HG03439 (cell line): ENCODE data around the gene DIPK1B.

Source experiments
- ATAC-seq: cut with Tn5 transposase; IDR thresholded peaks from one replicate; pipeline ENCODE4 v1.9.1; 2021; ENCODE audit warnings: mild to moderate bottlenecking, moderate library complexity; ENCODE audit not compliant: unreplicated experiment

DIPK1B gene

GRCh38 chr9:136733611-136734010 lies 21.2 kb downstream of the DIPK1B start:
- no peak for ATAC-seq

DNA sequence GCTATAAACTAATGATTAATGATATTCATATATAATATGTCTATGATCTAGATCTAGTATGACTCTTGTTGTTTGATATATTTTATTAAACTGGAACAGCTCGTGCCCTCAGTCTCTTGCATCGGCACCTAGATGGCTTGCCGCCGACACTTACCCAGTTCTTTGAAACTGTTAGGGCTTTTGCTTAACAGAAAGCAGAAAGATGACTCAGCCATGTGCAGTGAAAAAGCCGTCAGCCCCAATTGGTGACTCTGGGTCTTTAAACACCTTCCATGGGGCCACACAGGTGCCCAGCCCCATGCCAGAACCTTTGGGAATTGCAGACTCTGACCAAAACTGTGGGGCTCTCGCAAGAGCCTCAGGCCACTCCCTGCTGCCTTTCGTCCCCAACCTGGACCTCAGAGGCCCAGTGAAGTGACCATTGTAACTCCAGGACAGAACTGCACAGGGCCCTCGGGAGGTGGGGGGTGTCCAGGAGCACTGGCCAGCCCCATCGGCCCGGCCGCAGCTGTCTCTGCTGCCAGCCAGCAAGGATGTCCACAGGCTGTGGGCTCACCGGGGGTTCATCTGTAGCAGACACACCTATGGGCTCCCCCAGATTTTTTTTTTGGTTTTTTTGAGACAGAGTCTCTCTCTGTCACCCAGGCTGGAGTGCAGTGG lies 22.6 kb downstream of the DIPK1B start:
- ATAC-seq: no peak

DNA sequence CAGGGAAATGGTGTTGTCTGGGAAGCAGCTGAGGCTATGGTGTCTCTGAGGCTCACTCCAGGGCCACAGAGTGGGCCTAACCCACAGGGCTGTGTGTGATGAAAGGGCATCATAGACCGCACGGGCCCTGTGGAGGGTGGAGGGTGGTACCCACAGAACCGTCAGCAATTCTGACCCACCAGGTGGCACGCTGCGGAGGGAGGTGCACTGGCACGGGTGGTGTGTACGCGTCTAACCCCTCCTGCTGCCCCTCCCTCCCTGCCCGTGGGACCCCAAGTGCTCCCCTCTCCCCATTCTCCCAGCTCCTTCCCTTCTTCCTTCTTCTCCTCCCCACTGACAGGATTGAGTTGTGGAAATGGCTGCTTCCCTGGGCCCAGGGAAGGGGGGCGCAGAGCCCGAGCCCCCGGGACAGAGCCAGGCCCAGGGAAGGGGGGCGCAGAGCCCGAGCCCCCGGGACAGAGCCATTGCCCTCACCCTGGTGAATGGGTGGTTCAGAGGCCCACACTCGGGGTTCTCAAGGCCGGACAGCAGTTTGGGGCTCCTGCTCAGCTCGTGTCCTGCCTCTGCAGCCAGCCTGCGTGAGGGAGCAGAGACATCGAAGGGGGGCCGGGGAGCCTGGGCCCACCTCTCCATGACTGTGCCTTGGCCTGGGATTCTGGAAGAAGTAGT lies 23.6 kb downstream of the DIPK1B start:
- no peak for ATAC-seq

- no peak for ATAC-seq
Measured at GRCh38 chr9:136738960-136739359, 26.6 kb downstream of the DIPK1B start.

DNA sequence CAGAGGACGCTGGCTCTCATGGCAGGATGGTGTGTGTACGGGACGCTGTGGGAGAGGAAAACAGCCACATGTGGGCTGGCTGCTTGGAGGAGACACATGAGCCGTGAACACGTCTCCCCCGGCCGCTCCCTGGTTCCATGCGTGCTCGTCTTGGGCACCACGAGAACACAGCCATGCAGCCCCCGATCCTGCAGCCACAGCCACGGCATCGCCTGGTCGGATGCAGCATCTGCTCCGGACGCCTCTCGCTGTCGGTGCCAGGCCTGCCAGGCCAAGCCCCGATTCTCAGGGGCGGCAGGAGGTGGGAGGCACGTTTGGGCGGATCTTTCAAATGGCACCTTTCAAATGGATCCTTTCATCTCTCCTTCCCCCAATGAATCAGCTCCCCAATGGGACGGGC lies 27.1 kb downstream of the DIPK1B start:
- no peak for ATAC-seq

GRCh38 chr9:136740069-136740468 lies 27.7 kb downstream of the DIPK1B start:
- ATAC-seq: no peak

GRCh38 chr9:136740491-136740890 lies 28.1 kb downstream of the DIPK1B start:
- ATAC-seq: no peak

DNA sequence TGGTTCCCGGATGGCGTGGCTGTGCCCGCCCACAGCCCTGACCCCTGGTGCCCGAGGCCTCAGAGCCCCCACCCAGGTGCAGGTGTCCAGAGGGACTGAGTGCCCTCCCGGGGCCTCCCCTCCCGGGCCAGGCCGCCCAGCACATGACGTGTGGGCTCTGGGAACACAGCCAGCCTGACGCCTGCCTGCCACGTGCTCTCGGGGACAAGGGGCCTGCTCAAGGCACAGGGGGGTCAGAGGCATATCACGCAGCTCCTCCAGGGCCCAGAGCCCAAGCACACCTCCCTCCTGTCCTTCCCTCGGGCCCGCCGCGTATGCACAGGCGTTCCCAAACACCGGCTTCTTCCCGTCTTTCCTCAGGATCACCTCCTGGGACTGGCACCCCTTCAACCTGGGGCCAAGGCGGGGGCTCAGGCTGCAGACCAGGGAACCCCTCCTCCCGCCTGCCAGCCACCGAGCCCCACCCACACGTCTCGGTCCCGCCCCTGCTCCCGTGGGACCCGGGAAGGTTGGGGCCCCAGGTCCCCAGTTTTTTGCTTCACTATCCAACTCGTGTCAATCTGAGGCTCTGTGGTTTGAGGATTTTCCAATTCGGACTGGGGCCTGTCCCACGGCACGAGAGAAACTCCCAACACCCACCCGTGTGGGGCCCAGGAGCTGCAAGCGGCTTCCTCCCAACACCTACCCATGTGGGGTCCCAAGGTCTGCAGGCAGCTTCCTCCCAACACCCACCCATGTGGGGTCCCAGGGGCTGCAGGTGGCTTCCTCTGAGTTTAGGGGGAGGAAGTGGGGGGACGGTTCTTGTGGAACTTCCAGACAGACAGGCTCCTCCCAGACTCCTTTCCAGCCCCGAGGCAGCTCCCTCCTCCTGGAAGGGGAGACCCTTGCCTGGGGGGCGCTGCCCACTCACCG lies 28.9 kb downstream of the DIPK1B start:
- ATAC-seq: no peak

DNA sequence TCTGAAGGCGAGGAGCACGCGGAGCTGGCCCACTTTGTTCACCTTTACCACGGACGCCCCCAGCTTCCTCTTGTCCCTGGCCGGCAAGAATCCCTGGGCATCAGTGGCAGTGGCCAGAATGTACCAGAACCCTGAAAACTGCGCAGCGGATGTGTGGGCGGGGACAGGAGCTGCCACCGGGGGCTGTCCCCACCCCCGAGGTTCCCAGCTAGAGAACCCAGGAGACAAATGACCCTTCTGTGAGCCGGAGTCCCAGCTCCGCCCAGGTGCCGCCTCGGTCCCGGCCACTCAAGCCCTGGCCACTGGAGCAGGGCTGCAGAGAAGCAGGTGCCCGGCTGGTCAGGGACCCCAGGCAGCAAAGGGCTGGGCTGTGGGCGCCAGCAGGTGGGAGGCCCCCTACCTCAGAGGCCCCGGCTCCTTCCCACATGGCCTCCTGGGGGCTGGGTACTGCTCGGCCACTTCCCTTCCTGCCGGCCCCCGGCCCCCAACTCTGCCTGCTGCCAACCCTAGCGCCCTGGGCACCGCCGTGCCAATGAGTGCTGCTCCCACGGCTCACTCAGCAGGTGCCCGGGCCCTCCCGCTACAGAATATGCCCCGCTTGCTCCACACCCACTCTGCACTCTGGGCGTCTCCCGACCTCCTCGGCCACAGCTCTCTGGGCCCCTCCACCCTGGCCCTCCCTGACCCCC lies 29.7 kb downstream of the DIPK1B start:
- ATAC-seq: no peak

DNA sequence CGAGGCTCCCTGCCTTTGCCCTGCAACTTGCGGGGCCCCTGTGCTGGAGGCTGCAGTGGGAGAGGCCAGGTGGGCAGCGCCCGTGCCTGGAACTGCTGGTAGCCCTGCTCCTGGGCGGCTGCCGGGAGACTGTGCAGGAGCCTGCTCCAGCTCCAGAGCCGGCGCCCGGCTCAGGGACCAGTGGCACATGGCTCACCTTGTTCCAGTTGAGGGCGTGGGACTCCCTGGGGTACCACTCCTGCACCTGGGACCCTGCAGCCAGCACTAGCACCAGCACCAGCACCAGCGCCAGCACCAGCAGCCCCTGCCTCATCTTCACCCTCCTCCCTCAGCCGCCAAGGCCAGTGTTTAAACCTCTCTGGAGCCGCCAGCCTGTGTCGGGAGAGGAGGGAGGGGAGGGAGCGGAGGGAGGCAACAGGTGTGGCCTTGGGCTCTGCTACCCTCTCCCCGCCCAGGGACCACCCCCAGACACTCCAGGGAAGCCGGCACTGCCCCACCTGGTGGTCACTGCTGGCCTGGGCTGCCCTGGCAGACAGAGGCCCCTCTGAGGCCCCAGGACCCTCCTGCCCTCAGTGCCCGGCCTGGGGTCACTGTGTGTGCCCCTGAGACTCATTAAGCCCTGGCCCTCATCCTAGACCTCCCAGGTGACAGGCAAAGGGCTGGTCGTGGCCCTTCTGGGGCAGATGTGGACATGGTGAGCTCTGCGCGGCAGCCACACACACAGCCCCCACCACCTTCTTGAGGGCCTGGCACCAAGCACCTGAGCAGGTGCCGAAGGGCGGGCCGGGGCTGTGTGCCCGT lies 30.4 kb downstream of the DIPK1B start, which contains the start of gene LCN10:
LCN10 (minus strand) TSS at position 350 of the 801 bp plus-strand sequence; CDS start at position 313, 37 bp downstream.
- no peak for ATAC-seq

GRCh38 chr9:136743639-136744211 lies 31.4 kb downstream of the DIPK1B start:
- ATAC-seq: no peak

- no peak for ATAC-seq
Measured at GRCh38 chr9:136744773-136745172, 32.4 kb downstream of the DIPK1B start.

DNA sequence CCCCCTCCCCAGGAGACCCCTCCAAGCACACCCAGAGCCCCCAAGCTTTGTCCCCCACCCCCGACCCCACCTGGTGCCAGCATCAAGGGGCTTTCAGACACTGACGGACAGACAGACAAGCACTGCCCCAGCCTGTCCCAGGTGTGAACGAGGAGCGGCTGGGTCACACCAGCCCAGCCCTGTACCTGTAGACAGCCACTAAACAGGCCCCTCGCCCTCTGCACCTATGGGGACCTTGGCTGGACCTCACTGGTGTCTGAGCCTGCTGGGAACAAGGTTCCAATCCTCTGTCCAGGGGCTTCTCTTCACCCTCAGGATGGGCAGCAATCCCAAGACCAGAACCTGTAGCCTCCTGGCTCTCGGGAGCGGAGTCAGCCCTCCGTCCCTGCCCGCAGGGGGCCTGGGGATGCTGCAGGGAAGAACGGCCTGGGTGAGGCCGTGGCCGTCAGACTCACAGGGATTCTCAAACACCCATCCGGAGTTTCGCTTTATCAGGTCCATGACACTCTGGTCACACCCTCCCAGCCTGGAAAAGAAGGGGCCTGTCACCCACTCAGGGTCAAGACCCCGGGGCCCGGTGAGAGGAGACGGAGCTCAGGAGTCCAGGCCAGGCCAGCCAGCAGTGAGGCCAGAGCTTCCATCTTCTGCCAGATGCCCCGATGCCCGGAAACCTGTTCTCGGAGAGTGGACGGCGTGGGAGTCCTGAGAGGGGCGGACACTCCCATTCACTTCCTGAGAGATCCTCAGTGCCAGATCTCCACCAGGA lies 33.2 kb downstream of the DIPK1B start:
- no peak for ATAC-seq

- no peak for ATAC-seq
Measured at GRCh38 chr9:136746155-136746490, 33.8 kb downstream of the DIPK1B start.

DNA sequence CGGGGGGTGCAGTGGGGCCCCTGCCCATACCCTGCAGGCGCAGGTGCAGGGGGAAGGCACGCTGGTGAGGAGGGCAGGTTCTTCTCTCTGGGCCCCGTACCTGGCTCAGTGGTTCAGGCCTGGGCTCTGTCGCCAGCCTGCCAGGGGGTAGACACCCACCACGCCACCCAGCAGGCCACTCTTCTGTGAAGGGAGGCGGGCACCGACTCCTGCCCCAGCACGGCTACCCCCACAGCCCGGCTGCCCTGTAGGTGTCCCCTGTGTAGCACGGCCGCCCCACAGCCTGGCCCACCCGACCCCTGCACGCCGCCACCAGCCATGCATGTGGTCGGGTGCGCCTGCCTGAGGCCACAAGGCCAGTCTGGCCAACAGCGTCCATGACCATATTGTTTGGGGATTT lies 34.2 kb downstream of the DIPK1B start:
- ATAC-seq: no peak

DNA sequence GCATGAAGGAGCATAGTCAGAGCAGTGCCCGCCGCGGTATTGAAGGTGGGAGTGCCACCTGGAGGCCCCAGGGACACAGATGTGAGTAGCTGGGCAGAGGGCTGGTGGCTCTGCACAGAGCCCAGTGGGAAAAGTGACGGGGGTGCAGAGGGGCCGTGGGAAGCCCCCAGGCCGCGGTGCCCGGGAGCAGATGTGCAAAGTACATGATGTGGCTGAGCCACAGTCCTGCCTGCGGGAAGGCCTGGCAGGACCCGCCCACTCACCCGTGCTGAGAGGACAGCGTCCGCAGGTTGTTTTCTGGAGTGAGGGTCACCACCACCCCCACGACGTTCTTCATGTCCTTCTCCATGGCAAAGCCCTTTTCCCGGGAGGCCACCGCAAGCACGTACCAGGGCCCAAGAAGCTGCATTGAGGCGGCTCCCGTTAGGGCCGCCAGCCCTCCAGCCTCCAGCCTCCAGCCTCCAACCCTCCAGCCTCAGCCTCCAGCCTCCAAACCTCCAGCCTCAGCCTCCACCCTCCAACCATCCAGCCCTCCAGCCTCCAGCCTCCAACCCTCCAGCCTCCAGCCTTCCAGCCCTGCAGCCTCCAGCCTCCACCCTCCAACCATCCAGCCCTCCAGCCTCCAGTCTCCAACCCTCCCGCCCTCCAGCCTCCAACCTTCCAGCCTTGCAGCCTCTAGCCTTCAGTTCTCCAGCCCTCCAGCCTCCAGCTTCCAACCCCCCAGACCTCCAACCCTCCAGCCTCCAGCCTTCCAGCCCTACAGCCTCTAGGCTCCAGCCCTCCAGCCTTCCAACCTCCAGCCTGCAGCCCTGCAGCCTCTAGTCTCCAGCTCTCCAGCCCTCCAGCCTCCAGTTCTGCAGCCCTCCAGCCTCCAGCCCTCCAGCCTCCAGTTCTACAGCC lies 35.0 kb downstream of the DIPK1B start:
- ATAC-seq: no peak

DNA sequence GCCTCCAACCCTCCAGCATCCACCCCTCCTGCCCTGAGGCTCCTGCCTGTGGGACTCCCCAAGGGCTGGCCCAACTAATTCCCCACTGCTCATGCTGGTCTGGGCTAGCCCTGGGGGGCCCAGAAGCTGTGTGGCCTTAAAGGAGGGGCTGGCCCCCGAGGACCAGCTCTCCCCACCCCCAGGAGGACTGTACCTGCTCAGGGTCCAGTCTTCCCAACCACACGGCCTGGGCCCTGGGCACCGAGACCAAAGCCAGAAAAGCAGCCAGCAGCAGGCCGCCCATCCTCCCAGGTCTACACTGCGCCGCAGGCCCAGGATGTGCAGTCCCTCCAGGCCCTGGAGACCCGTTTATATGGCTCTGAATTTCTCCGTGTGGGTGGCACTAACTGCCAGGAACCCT lies 35.8 kb downstream of the DIPK1B start, which contains the start of gene LCN6:
LCN6 (minus strand) TSS at position 325 of the 400 bp plus-strand sequence; CDS start at position 283, 42 bp downstream.
- no peak for ATAC-seq
